SK-N-SH treated with all-trans-retinoic acid at 6 μM for 48 hours (cell line): ENCODE data around the gene RPS14.
"Not testable (repeated sequence)": the region's sequence is repeated elsewhere in the genome, so short reads cannot be mapped to it uniquely, and the experiment has no call there.

Experiments used
- ATAC-seq: fragments of 200-7000 bp; cut with Tn5 transposase; 3 replicates; pipeline ENCODE4 v1.9.1; 2020; ENCODE audit warnings: mild to moderate bottlenecking, moderate library complexity
- ARNTL ChIP-seq: fragments of 450-650 bp; formaldehyde crosslinking; IDR thresholded peaks from 2 replicates; pipeline ENCODE4 v1.5.0; 2020; ENCODE audit warnings: low read depth, mild to moderate bottlenecking, moderate library complexity, borderline replicate concordance
- BACH2 ChIP-seq: fragments of 250-450 bp; sonication (Bioruptor Pico); IDR thresholded peaks from 2 replicates; pipeline ENCODE4 v1.9.0; 2021; ENCODE audit warnings: mild to moderate bottlenecking, borderline replicate concordance
- CSDC2 ChIP-seq: fragments of 250-450 bp; sonication (Bioruptor Pico); IDR thresholded peaks from 2 replicates; pipeline ENCODE4 v1.5.0; 2020; ENCODE audit warnings: mild to moderate bottlenecking, moderate library complexity
- ESRRG ChIP-seq: fragments of 250-450 bp; sonication (Bioruptor Pico); IDR thresholded peaks from 2 replicates; pipeline ENCODE4 v1.6.1; 2021; ENCODE audit warnings: mild to moderate bottlenecking
- GLIS3 ChIP-seq: fragments of 250-450 bp; sonication (Bioruptor Pico); IDR thresholded peaks from 2 replicates; pipeline ENCODE4 v1.5.0; 2020; ENCODE audit warnings: mild to moderate bottlenecking, moderate library complexity
- ISL1 ChIP-seq: fragments of 250-450 bp; sonication (Bioruptor Pico); IDR thresholded peaks from 2 replicates; pipeline ENCODE4 v2.1.2; 2022; ENCODE audit warnings: mild to moderate bottlenecking, moderate library complexity
- OSR1 ChIP-seq: fragments of 250-450 bp; sonication (Bioruptor Pico); IDR thresholded peaks from 2 replicates; pipeline ENCODE4 v1.8.0; 2022; ENCODE audit warnings: moderate library complexity, mild to moderate bottlenecking, inconsistent platforms
- PPARA ChIP-seq: fragments of 250-450 bp; sonication (Bioruptor Pico); IDR thresholded peaks from 2 replicates; pipeline ENCODE4 v1.5.0; 2020; ENCODE audit warnings: mild to moderate bottlenecking, borderline replicate concordance
- RARB ChIP-seq: fragments of 250-450 bp; sonication (Bioruptor Pico); IDR thresholded peaks from 2 replicates; pipeline ENCODE4 v1.8.0; 2021; ENCODE audit warnings: mild to moderate bottlenecking, moderate library complexity
- SNAI2 ChIP-seq: fragments of 250-450 bp; sonication (Bioruptor Pico); IDR thresholded peaks from 2 replicates; pipeline ENCODE4 v1.5.0; 2020; ENCODE audit warnings: mild to moderate bottlenecking, moderate library complexity
- TCF4 ChIP-seq: fragments of 250-450 bp; sonication (Bioruptor Pico); IDR thresholded peaks from 2 replicates; pipeline ENCODE4 v1.8.0; 2021; ENCODE audit warnings: mild to moderate bottlenecking, moderate library complexity, borderline replicate concordance
- TOX ChIP-seq: fragments of 250-450 bp; sonication (Bioruptor Pico); IDR thresholded peaks from 2 replicates; pipeline ENCODE4 v1.8.0; 2021; ENCODE audit warnings: mild to moderate bottlenecking, moderate library complexity, borderline replicate concordance
- ZC3H10 ChIP-seq: fragments of 250-450 bp; sonication (Bioruptor Pico); IDR thresholded peaks from 2 replicates; pipeline ENCODE4 v1.5.1; 2021; ENCODE audit warnings: mild to moderate bottlenecking, moderate library complexity
- ZFP30 ChIP-seq: fragments of 450-650 bp; formaldehyde crosslinking; IDR thresholded peaks from 2 replicates; pipeline ENCODE4 v1.5.0; 2022; ENCODE audit warnings: mild to moderate bottlenecking, moderate library complexity
- ZNF565 ChIP-seq: fragments of 450-650 bp; formaldehyde crosslinking; conservative IDR thresholded peaks from 2 replicates; pipeline ENCODE4 v1.5.0; 2020; ENCODE audit warnings: low read depth, mild to moderate bottlenecking, moderate library complexity
- ZNF70 ChIP-seq: fragments of 450-650 bp; formaldehyde crosslinking; IDR thresholded peaks from 2 replicates; pipeline ENCODE4 v1.5.0; 2020; ENCODE audit warnings: mild to moderate bottlenecking, moderate library complexity
- TF ChIP-seq, protein P1 (sequence below): fragments of 250-450 bp; sonication (Bioruptor Pico); IDR thresholded peaks from 2 replicates; pipeline ENCODE4 v1.5.1; 2020; ENCODE audit warnings: low read depth, mild to moderate bottlenecking, moderate library complexity
- TF ChIP-seq, protein P2 (sequence below): fragments of 250-450 bp; sonication (Bioruptor Pico); IDR thresholded peaks from 2 replicates; pipeline ENCODE4 v1.8.0; 2020; ENCODE audit warnings: mild to moderate bottlenecking, moderate library complexity, borderline replicate concordance
- TF ChIP-seq, protein P3 (sequence below): fragments of 250-450 bp; sonication (Bioruptor Pico); IDR thresholded peaks from 2 replicates; pipeline ENCODE4 v1.5.1; 2021; ENCODE audit warnings: mild to moderate bottlenecking, moderate library complexity
- TF ChIP-seq, protein P4 (sequence below): fragments of 250-450 bp; sonication (Bioruptor Pico); IDR thresholded peaks from 2 replicates; pipeline ENCODE4 v1.8.0; 2021; ENCODE audit warnings: low read depth, mild to moderate bottlenecking, moderate library complexity, borderline replicate concordance

The RPS14 gene

DNA sequence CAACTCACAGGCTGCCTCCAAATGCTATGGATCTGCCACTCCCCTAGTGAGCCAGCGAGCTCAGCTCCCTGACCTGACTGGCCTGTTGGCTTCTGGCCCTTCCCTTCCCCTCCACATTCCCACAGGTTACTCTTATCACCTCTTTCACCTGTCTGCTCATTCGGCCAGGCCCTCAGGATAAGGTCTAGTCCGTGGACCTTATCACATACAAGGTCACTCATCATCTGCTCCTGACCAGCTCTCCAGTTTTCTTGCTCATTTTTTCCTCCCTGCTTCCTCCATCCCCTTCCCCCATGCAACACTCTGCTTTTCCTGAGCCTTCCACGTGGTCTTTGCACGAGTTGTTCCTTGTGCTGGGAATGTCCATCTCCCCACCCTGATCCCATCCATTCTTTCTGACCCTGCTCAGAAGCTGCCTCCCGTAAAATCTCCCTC is 32.5 kb upstream of the RPS14 start (continued):
- TF ChIP-seq ZNF565 (CRISPR knock-in tag): no peak
- no peak for TF ChIP-seq ARNTL (CRISPR knock-in tag)

DNA sequence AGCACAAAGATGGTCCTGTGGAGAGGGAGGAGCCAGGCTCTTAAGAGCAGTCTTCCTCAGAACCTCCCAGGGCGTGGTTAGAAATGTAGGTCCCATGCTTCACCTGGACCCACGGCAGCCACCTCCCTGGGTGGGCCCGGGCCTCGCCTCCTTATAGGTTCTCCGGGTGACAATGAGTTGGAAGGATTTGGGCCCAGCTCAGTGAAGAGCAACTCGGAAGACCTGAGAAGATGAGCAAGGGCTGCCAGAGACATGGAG is 32.1 kb upstream of the RPS14 start:
- no peak for ATAC-seq
- TF ChIP-seq GLIS3 (CRISPR knock-in tag) (no peak), ISL1 (CRISPR knock-in tag) (no peak), ARNTL (CRISPR knock-in tag) (no peak), TOX (CRISPR knock-in tag) (no peak), PPARA (CRISPR knock-in tag) (no peak), ZC3H10 (CRISPR knock-in tag) (no peak)
- TF ChIP-seq, protein P1, sequence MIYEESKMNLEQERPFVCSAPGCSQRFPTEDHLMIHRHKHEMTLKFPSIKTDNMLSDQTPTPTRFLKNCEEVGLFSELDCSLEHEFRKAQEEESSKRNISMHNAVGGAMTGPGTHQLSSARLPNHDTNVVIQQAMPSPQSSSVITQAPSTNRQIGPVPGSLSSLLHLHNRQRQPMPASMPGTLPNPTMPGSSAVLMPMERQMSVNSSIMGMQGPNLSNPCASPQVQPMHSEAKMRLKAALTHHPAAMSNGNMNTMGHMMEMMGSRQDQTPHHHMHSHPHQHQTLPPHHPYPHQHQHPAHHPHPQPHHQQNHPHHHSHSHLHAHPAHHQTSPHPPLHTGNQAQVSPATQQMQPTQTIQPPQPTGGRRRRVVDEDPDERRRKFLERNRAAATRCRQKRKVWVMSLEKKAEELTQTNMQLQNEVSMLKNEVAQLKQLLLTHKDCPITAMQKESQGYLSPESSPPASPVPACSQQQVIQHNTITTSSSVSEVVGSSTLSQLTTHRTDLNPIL (CRISPR knock-in tag): no peak
- TF ChIP-seq, protein P2, sequence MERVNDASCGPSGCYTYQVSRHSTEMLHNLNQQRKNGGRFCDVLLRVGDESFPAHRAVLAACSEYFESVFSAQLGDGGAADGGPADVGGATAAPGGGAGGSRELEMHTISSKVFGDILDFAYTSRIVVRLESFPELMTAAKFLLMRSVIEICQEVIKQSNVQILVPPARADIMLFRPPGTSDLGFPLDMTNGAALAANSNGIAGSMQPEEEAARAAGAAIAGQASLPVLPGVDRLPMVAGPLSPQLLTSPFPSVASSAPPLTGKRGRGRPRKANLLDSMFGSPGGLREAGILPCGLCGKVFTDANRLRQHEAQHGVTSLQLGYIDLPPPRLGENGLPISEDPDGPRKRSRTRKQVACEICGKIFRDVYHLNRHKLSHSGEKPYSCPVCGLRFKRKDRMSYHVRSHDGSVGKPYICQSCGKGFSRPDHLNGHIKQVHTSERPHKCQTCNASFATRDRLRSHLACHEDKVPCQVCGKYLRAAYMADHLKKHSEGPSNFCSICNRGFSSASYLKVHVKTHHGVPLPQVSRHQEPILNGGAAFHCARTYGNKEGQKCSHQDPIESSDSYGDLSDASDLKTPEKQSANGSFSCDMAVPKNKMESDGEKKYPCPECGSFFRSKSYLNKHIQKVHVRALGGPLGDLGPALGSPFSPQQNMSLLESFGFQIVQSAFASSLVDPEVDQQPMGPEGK: no peak

DNA sequence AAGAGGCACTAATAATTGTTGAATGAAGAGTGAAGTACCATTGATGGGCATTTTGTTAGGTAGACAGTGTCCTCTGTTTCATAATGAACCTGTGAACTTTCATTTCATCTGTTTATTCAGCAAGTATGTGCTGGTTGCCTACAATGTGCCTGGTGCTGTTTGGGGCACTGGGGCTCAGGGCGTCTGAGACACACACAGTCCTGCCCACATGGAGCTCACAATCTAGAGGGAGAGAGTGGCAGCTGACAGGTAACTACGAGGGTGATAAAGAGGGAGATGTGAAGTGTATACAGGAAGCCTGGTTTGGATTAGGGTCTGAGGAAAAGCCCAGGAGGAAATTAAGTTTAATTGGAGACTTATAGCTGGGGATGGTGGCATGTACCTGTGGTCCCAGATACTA is 29.9 kb upstream of the RPS14 start:
- TF ChIP-seq RARB (no peak), BACH2 (CRISPR knock-in tag) (no peak), ZNF565 (CRISPR knock-in tag) (no peak), ESRRG (CRISPR knock-in tag) (no peak)
- no peak for ATAC-seq

DNA sequence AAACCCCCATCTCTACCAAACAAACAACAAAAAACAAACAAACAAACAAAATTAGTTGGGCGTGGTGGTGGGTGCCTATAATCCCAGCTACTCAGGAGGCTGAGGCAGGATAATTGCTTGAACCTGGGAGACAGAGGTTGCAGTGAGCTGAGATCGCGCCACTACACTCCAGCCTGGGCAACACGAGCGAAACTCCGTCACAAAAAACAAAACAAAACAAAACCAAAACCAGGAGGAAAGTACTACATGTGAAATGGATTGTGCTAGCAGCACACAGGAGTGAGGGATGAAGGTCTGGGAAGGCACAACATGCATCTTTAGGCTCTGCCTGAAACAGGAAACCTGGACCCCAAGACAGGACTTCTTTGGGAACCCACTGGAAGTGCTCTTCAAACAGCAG is 27.0 kb upstream of the RPS14 start:
- not testable (repeated sequence) for ATAC-seq

DNA sequence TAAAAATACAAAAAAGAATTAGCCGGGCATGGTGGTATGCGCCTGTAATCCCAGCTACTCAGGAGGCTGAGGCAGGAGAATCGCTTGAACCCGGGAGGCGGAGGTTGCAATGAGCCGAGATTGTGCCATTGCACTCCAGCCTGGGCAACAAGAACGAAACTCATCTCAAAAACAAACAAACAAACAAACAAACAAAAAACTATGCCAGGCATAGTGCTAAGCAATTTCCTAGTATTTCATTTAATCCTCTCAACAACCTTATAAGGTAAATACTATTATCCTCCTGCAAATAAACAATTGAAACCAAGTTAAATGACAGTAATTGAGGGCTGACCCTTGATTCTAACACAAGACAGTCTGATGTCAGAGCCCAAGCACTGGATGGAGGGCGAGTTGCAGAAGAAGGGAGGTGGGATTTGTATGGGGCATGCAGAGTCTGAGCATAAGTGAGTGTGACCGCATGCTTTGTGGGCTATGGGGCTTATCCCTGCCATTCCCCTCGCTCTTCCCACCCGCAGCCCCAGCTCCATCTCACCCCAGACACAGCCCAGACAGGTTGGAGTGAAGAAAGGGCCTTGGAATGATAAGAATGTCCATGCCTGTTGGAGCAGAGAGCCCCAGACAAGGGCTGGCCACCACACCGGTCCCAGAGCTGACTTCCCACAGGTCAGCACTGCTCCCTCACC is 24.3 kb upstream of the RPS14 start:
- peak; percentile 61 for ATAC-seq
- TF ChIP-seq OSR1 (CRISPR knock-in tag): no peak
- TF ChIP-seq TCF4 (CRISPR knock-in tag): no peak
- TF ChIP-seq SNAI2 (CRISPR knock-in tag): no peak

DNA sequence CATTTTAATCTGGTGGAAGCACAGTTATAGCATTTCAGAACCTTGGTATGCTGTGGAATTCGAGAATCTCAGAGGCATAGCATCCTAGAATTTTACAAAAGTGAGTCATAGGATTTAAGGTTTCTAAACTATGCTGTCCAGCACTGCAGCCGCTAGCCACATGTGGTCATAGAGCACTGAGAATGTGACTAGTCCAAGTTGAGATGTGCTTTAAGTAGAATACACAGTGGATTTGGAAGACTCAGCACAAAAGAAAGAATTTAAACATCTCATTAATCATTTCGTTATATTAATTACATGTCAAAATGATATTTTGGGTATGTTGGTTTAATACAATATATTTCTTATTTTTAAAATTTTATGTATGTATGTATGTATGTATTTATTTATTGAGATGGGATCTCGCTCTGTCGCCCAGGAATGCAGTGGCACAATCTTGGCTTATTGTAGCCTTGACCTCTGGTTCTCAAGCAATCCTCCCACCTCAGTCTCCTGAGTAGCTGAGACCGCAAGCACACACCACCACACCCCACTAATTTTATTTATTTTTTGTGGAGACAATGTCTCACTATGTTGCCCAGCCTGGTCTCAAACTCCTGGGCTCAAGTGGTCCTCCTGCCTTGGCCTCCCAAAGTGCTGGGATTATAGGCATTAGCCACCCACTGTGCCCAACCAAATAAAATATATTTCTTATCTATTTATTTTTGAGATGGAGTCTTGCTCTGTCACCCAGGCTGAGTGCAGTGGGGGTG is 20.4 kb upstream of the RPS14 start:
- TF ChIP-seq TOX (CRISPR knock-in tag): no peak
- TF ChIP-seq ISL1 (CRISPR knock-in tag): 0 out of 2 replicates have a peak, but pooled peaks have one; percentile 48
- no peak for TF ChIP-seq BACH2 (CRISPR knock-in tag)
- TF ChIP-seq CSDC2: 0 out of 2 replicates have a peak, but pooled peaks have one; percentile 12
- TF ChIP-seq SNAI2 (CRISPR knock-in tag): 0 out of 2 replicates have a peak, but pooled peaks have one; percentile 28
- no peak for TF ChIP-seq ZNF70 (CRISPR knock-in tag)
- peak; percentile 86 for ATAC-seq

DNA sequence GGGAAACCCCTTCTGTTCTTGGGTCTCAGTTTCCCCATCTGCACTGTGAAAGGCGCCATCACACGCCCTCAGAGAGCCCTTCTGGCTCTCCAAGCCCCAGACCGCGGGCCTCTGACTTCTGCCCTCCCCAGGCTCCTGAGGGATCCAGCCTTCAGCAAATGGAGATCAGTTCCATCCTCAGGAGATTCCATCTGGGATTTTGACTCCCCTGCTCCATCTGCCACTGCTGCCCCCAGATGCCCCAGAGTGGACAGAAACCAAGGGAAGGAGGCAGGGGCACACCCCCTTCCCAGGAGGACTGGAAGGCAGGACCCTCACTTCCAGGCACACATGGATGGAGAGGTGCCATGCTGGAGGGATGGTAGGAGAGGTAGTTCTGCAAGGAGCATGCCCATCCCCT is 18.7 kb upstream of the RPS14 start:
- no peak for ATAC-seq
- TF ChIP-seq ZNF565 (CRISPR knock-in tag): no peak
- TF ChIP-seq OSR1 (CRISPR knock-in tag): no peak
- TF ChIP-seq TOX (CRISPR knock-in tag): no peak
- no peak for TF ChIP-seq RARB
- no peak for TF ChIP-seq PPARA (CRISPR knock-in tag)
- TF ChIP-seq, protein P3, sequence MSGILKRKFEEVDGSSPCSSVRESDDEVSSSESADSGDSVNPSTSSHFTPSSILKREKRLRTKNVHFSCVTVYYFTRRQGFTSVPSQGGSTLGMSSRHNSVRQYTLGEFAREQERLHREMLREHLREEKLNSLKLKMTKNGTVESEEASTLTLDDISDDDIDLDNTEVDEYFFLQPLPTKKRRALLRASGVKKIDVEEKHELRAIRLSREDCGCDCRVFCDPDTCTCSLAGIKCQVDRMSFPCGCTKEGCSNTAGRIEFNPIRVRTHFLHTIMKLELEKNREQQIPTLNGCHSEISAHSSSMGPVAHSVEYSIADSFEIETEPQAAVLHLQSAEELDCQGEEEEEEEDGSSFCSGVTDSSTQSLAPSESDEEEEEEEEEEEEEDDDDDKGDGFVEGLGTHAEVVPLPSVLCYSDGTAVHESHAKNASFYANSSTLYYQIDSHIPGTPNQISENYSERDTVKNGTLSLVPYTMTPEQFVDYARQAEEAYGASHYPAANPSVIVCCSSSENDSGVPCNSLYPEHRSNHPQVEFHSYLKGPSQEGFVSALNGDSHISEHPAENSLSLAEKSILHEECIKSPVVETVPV: no peak
- no peak for TF ChIP-seq TCF4 (CRISPR knock-in tag)
- TF ChIP-seq ARNTL (CRISPR knock-in tag): no peak
- TF ChIP-seq, protein P4, sequence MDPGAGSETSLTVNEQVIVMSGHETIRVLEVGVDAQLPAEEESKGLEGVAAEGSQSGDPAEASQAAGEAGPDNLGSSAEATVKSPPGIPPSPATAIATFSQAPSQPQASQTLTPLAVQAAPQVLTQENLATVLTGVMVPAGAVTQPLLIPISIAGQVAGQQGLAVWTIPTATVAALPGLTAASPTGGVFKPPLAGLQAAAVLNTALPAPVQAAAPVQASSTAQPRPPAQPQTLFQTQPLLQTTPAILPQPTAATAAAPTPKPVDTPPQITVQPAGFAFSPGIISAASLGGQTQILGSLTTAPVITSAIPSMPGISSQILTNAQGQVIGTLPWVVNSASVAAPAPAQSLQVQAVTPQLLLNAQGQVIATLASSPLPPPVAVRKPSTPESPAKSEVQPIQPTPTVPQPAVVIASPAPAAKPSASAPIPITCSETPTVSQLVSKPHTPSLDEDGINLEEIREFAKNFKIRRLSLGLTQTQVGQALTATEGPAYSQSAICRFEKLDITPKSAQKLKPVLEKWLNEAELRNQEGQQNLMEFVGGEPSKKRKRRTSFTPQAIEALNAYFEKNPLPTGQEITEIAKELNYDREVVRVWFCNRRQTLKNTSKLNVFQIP (CRISPR knock-in tag): no peak
- TF ChIP-seq ZFP30: no peak
